SU-DHL-6 (cell line): ENCODE data around the gene SESN1.
A peak's percentile ranks its signal among the peaks of the same experiment; 100 is the strongest.

Experiments used
- H2AFZ ChIP-seq: fragments of 200-600 bp; sonication (generic); 2 replicates; pipeline ENCODE4 v1.6.1; 2014; ENCODE audit warnings: low read depth, mild to moderate bottlenecking, moderate library complexity, mixed read lengths, antibody characterized with exemption, low read length; ENCODE audit not compliant: severe bottlenecking
- H3F3A ChIP-seq: fragments of 200-600 bp; shearing (Covaris generic); 2 replicates; pipeline ENCODE4 v1.6.0; 2016; ENCODE audit warnings: antibody characterized with exemption, mild to moderate bottlenecking; ENCODE audit not compliant: insufficient read depth
- H3K27ac ChIP-seq: fragments of 200-600 bp; sonication (generic); 2 replicates; pipeline ENCODE4 v1.5.1; 2016; ENCODE audit warnings: low read depth, mild to moderate bottlenecking, low read length, moderate library complexity, mixed read lengths
- H3K27me3 ChIP-seq: fragments of 200-600 bp; sonication (generic), shearing (Covaris generic); 2 replicates; pipeline ENCODE4 v1.6.0; 2014; ENCODE audit warnings: mild to moderate bottlenecking, low read length
- H3K36me3 ChIP-seq: fragments of 200-600 bp; sonication (generic); 2 replicates; pipeline ENCODE4 v1.6.1; 2014; ENCODE audit warnings: mild to moderate bottlenecking, low read length, mixed read lengths
- H3K4me2 ChIP-seq: fragments of 300-600, 200-600 bp; shearing (Covaris generic), sonication (generic); 2 replicates; pipeline ENCODE4 v1.6.0; 2014; ENCODE audit warnings: low read length, low read depth, mild to moderate bottlenecking; ENCODE audit not compliant: poor library complexity, severe bottlenecking
- H3K4me3 ChIP-seq: fragments of 200-600 bp; sonication (generic); 2 replicates; pipeline ENCODE4 v1.5.1; 2014; ENCODE audit warnings: antibody characterized with exemption, low read length, mild to moderate bottlenecking, mixed read lengths; ENCODE audit not compliant: insufficient read depth, poor library complexity, severe bottlenecking
- H3K79me2 ChIP-seq: fragments of 200-600 bp; sonication (generic); 2 replicates; pipeline ENCODE4 v1.6.1; 2014; ENCODE audit warnings: mild to moderate bottlenecking, low read length, moderate library complexity; ENCODE audit not compliant: insufficient read depth
- H3K9ac ChIP-seq: fragments of 200-600 bp; sonication (generic); 2 replicates; pipeline ENCODE4 v1.7.0; 2014; ENCODE audit warnings: mild to moderate bottlenecking, low read length
- H3K9me2 ChIP-seq: fragments of 200-600 bp; sonication (generic); replicated peaks from 2 replicates; pipeline ENCODE4 v1.6.1; 2014; ENCODE audit warnings: low read length; ENCODE audit not compliant: insufficient read depth
- H3K9me3 ChIP-seq: fragments of 200-600 bp; sonication (generic); 2 replicates; pipeline ENCODE4 v1.6.1; 2014; ENCODE audit warnings: low read length, mixed read lengths; ENCODE audit not compliant: insufficient read depth
- H4K20me1 ChIP-seq: fragments of 200-600 bp; sonication (generic); 2 replicates; pipeline ENCODE4 v1.6.1; 2014; ENCODE audit warnings: low read depth, mild to moderate bottlenecking, antibody characterized with exemption, low read length, moderate library complexity, mixed read lengths
- CTCF ChIP-seq: fragments of 200-600 bp; sonication (generic); IDR thresholded peaks from one replicate; pipeline ENCODE4 v1.5.1; 2017; ENCODE audit warnings: antibody characterized with exemption, mild to moderate bottlenecking, low read length, moderate library complexity; ENCODE audit not compliant: insufficient read depth, poor library complexity, severe bottlenecking
- EZH2phosphoT487 ChIP-seq: fragments of 200-600 bp; sonication (generic), shearing (Covaris generic); conservative IDR thresholded peaks from 2 replicates; pipeline ENCODE4 v1.6.1; 2018; ENCODE audit warnings: mild to moderate bottlenecking, antibody characterized with exemption, low read length, moderate library complexity, mixed read lengths

The SESN1 gene

GRCh38 chr6:109093732-109094415 lies 772 bp downstream of the SESN1 start:
- Histone ChIP-seq H3K9me2 (no peaks in the 10 kb centered on the region), H3K36me3 (no peaks in the 10 kb centered on the region), H3K27me3 (no peaks in the 10 kb centered on the region), H3K9ac (peak overlapping the region; percentile 86), H3K27ac (no peak overlapping the region), H2AFZ (peak overlapping the region; percentile 74), H3K9me3 (no peaks in the 10 kb centered on the region), H3K79me2 (peaks cover 4% of the 10 kb centered on the region; the same call in 1 of the 2 replicates), H3K4me3 (peak overlapping the region; percentile 79), H3F3A (no peaks in the 10 kb centered on the region), H3K4me2 (peak overlapping the region; percentile 91), H4K20me1 (no peaks in the 10 kb centered on the region)
- no peak for TF ChIP-seq CTCF
- no peak for TF ChIP-seq EZH2phosphoT487

- Histone ChIP-seq H3K9me2 (no peaks in the 10 kb centered on the region), H3K27ac (no peak overlapping the region), H3F3A (no peaks in the 10 kb centered on the region), H3K9ac (no peak overlapping the region), H3K36me3 (no peaks in the 10 kb centered on the region), H3K79me2 (peaks cover 4% of the 10 kb centered on the region; the same call in 1 of the 2 replicates), H3K4me2 (peak overlapping the region; percentile 91), H2AFZ (no peak overlapping the region), H3K4me3 (no peak overlapping the region), H3K9me3 (no peaks in the 10 kb centered on the region), H4K20me1 (no peaks in the 10 kb centered on the region), H3K27me3 (no peaks in the 10 kb centered on the region)
- TF ChIP-seq EZH2phosphoT487 (no peak), CTCF (no peak)
Measured at GRCh38 chr6:109092074-109092473, 2.6 kb downstream of the SESN1 start.

GRCh38 chr6:109091314-109092024 lies 3.2 kb downstream of the SESN1 start:
- H3K9ac ChIP-seq = no peak overlapping the region
- H3K79me2 ChIP-seq = peaks cover 4% of the 10 kb centered on the region; the same call in 1 of the 2 replicates
- H3K9me3 ChIP-seq = no peaks in the 10 kb centered on the region
- H4K20me1 ChIP-seq = no peaks in the 10 kb centered on the region
- no peak overlapping the region for H3K27ac ChIP-seq
- no peak overlapping the region for H2AFZ ChIP-seq
- H3K9me2 ChIP-seq = no peaks in the 10 kb centered on the region
- H3K27me3 ChIP-seq = no peaks in the 10 kb centered on the region
- peak overlapping the region; percentile 6 for H3K4me2 ChIP-seq
- H3K4me3 ChIP-seq = no peak overlapping the region
- no peak for TF ChIP-seq CTCF
- TF ChIP-seq EZH2phosphoT487 = no peak
- H3K36me3 ChIP-seq = no peaks in the 10 kb centered on the region
- no peaks in the 10 kb centered on the region for H3F3A ChIP-seq
